HepG2 (cell line): ENCODE results near the gene NBL1. TPM values are rescaled to one million over a fixed set of nuclear protein-coding genes. Genes with fewer than 3 reads are reported as not detected.

Source experiments
- ARNT ChIP-seq: fragments of 450-650 bp; IDR thresholded peaks from 2 replicates; pipeline ENCODE4 v1.6.1; 2017
- CBX1 ChIP-seq: IDR thresholded peaks from one replicate; pipeline ENCODE4 v1.6.1; 2016; ENCODE audit warnings: antibody characterized with exemption, low read depth
- FOXK1 ChIP-seq: sonication (generic); formaldehyde crosslinking; IDR thresholded peaks from 2 replicates; pipeline ENCODE4 v1.4.0; 2020; ENCODE audit warnings: low read depth, missing genetic modification reagents, borderline replicate concordance
- HHEX ChIP-seq: IDR thresholded peaks from 2 replicates; pipeline ENCODE4 v1.6.1; 2016; ENCODE audit warnings: control low read depth
- HOXA5 ChIP-seq: sonication (generic); formaldehyde crosslinking; IDR thresholded peaks from 2 replicates; pipeline ENCODE4 v1.4.0; 2020; ENCODE audit warnings: missing genetic modification reagents
- KAT2B ChIP-seq: fragments of 150-350 bp; IDR thresholded peaks from 2 replicates; pipeline ENCODE4 v1.6.1; 2014; ENCODE audit warnings: low read depth, low read length, borderline replicate concordance
- MTA1 ChIP-seq: sonication (generic); formaldehyde crosslinking; IDR thresholded peaks from 2 replicates; pipeline ENCODE4 v1.4.0; 2020; ENCODE audit warnings: missing genetic modification reagents, mild to moderate bottlenecking, borderline replicate concordance
- NFYC ChIP-seq: IDR thresholded peaks from 2 replicates; pipeline ENCODE4 v1.6.1; 2016; ENCODE audit warnings: missing genetic modification reagents, missing compliant biosample characterization
- SOX5 ChIP-seq: IDR thresholded peaks from 2 replicates; pipeline ENCODE4 v1.6.1; 2016; ENCODE audit warnings: borderline replicate concordance
- SP140L ChIP-seq: sonication (generic); formaldehyde crosslinking; IDR thresholded peaks from 2 replicates; pipeline ENCODE4 v1.4.0; 2020; ENCODE audit warnings: missing genetic modification reagents, borderline replicate concordance
- TEAD3 ChIP-seq: optimal IDR thresholded peaks from 2 replicates; pipeline ENCODE3; 2016; ENCODE audit warnings: borderline replicate concordance
- ZFP36 ChIP-seq: fragments of 150-350 bp; IDR thresholded peaks from 2 replicates; pipeline ENCODE4 v1.6.1; 2018; ENCODE audit warnings: borderline replicate concordance, low read length, low read depth; ENCODE audit not compliant: partially characterized antibody
- ZFP41 ChIP-seq: sonication (generic); formaldehyde crosslinking; IDR thresholded peaks from 2 replicates; pipeline ENCODE4 v1.4.0; 2020; ENCODE audit warnings: mild to moderate bottlenecking, missing genetic modification reagents, borderline replicate concordance
- ZNF205 ChIP-seq: IDR thresholded peaks from 2 replicates; pipeline ENCODE4 v1.6.1; 2018; ENCODE audit warnings: missing biosample characterization, missing genetic modification reagents
- ZNF207 ChIP-seq: fragments of 450-650 bp; IDR thresholded peaks from 2 replicates; pipeline ENCODE4 v1.6.1; 2016; ENCODE audit warnings: antibody characterized with exemption, borderline replicate concordance
- ZNF251 ChIP-seq: sonication (generic); formaldehyde crosslinking; IDR thresholded peaks from 2 replicates; pipeline ENCODE4 v1.9.0; 2021; ENCODE audit warnings: mild to moderate bottlenecking, missing genetic modification reagents
- ZNF274 ChIP-seq: sonication (generic); formaldehyde crosslinking; IDR thresholded peaks from 2 replicates; pipeline ENCODE4 v1.5.1; 2020; ENCODE audit warnings: mild to moderate bottlenecking, missing genetic modification reagents
- ZNF329 ChIP-seq: sonication (generic); formaldehyde crosslinking; IDR thresholded peaks from 2 replicates; pipeline ENCODE4 v1.9.0; 2021; ENCODE audit warnings: low read depth, mild to moderate bottlenecking, missing genetic modification reagents
- ZNF558 ChIP-seq: sonication (generic); formaldehyde crosslinking; IDR thresholded peaks from 2 replicates; pipeline ENCODE4 v1.9.0; 2022; ENCODE audit warnings: mild to moderate bottlenecking, missing genetic modification reagents, borderline replicate concordance
- ZNF577 ChIP-seq: sonication (generic); formaldehyde crosslinking; IDR thresholded peaks from 2 replicates; pipeline ENCODE4 v1.4.0; 2020; ENCODE audit warnings: mild to moderate bottlenecking, low read depth, missing genetic modification reagents, borderline replicate concordance
- ZNF614 ChIP-seq: IDR thresholded peaks from 2 replicates; pipeline ENCODE4 v1.6.1; 2018; ENCODE audit warnings: missing biosample characterization, missing genetic modification reagents, inconsistent platforms, borderline replicate concordance
- ZNF652 ChIP-seq: IDR thresholded peaks from 2 replicates; pipeline ENCODE4 v1.6.1; 2016; ENCODE audit warnings: low read depth, borderline replicate concordance
- ZNF660 ChIP-seq: sonication (generic); formaldehyde crosslinking; IDR thresholded peaks from 2 replicates; pipeline ENCODE4 v1.5.1; 2020; ENCODE audit warnings: mild to moderate bottlenecking, low read depth, missing genetic modification reagents, borderline replicate concordance
- ZNF850 ChIP-seq: sonication (generic); formaldehyde crosslinking; conservative IDR thresholded peaks from 2 replicates; pipeline ENCODE4 v1.9.0; 2021; ENCODE audit warnings: mild to moderate bottlenecking, missing genetic modification reagents
- polyA plus RNA-seq, 8 experiments: library from polyadenylated mRNA; depleted of rRNA in 3 of 8; stranded (reverse) in 7 of 8; unstranded in 1 of 8; fragments of >200 nt; fragmentation: Illumina TruSeq in 4 of 8; extraction: Trizol in 4 of 8; gene quantifications; 2 replicates each; pipeline versions ENCODE4 v1.2.1 to v1.2.3, GENCODE V29; 2011 to 2016; ENCODE audit warnings: low read depth in 4 of 8, missing spikeins in 1 of 8, mixed read lengths in 1 of 8; ENCODE audit not compliant: insufficient read depth in 1 of 8
- total RNA-seq, 5 experiments: library from RNA; depleted of rRNA; stranded (reverse); fragments of >200 nt; fragmentation: Illumina TruSeq; extraction: Trizol; gene quantifications; 2 replicates each; pipeline ENCODE4 v1.2.3, GENCODE V29; 2016; ENCODE audit warnings: low read depth in 1 of 5
- TF ChIP-seq, protein P1 (sequence below): sonication (generic); formaldehyde crosslinking; IDR thresholded peaks from 2 replicates; pipeline ENCODE4 v1.4.0; 2020; ENCODE audit warnings: missing genetic modification reagents, borderline replicate concordance
- TF ChIP-seq, protein P2 (sequence below): sonication (generic); formaldehyde crosslinking; IDR thresholded peaks from 2 replicates; pipeline ENCODE4 v1.5.1; 2020; ENCODE audit warnings: missing genetic modification reagents, mild to moderate bottlenecking, borderline replicate concordance

Gene NBL1
- total and polyA plus RNA-seq, 2 of the 13 experiments (the other 11 are each of a cell fraction or from before 2014, with no cell fraction given): 2.7 to 13.8 TPM

DNA sequence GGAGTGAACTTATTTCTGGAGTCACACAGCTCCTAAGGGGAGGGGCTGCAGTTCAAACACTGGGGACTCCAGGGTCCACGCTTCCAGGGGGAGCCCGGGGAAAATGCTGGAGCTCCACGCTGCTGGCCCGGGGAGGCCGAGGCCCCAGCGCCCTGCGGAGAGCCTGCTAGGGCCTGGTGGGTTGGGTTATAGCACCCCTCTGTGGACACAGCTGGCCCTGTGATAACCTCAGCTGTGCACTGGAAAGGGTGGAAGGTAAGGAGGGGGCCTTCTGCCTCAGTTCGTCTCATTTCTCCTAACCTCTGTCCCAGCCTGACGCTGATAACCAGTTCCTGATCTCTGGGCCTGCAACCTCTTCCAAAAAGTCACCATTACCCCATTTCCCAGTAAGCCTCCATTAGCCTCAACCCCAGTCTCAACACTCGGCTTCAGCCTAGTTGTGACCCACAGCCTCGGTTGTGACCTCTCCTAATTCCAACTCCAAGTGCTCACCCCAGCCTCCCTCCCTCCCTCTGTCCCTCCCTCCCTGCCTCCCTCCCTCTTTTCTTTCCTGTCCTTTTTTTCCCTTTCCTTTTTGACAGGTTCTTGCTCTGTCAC lies 7.1 kb downstream of the NBL1 start (continued):
- TF ChIP-seq, protein P1, sequence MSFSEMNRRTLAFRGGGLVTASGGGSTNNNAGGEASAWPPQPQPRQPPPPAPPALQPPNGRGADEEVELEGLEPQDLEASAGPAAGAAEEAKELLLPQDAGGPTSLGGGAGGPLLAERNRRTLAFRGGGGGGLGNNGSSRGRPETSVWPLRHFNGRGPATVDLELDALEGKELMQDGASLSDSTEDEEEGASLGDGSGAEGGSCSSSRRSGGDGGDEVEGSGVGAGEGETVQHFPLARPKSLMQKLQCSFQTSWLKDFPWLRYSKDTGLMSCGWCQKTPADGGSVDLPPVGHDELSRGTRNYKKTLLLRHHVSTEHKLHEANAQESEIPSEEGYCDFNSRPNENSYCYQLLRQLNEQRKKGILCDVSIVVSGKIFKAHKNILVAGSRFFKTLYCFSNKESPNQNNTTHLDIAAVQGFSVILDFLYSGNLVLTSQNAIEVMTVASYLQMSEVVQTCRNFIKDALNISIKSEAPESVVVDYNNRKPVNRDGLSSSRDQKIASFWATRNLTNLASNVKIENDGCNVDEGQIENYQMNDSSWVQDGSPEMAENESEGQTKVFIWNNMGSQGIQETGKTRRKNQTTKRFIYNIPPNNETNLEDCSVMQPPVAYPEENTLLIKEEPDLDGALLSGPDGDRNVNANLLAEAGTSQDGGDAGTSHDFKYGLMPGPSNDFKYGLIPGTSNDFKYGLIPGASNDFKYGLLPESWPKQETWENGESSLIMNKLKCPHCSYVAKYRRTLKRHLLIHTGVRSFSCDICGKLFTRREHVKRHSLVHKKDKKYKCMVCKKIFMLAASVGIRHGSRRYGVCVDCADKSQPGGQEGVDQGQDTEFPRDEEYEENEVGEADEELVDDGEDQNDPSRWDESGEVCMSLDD (CRISPR knock-in tag): no peak
- TF ChIP-seq ZNF850 (CRISPR knock-in tag): no peak
- TF ChIP-seq FOXK1 (CRISPR knock-in tag): peak; percentile 38; the same call in 1 of the 2 replicates
- no peak for TF ChIP-seq ZFP36
- no peak for TF ChIP-seq ZNF274 (CRISPR knock-in tag)
- no peak for TF ChIP-seq SP140L (CRISPR knock-in tag)
- no peak for TF ChIP-seq ZNF577 (CRISPR knock-in tag)
- no peak for TF ChIP-seq ARNT
- no peak for TF ChIP-seq ZFP41 (CRISPR knock-in tag)
- 0 out of 2 replicates have a peak, but pooled peaks have one; percentile 45 for TF ChIP-seq ZNF614
- no peak for TF ChIP-seq SOX5 (CRISPR knock-in tag)
- no peak for TF ChIP-seq MTA1 (CRISPR knock-in tag)
- TF ChIP-seq HHEX: no peak
- TF ChIP-seq ZNF660 (CRISPR knock-in tag): no peak
- TF ChIP-seq, protein P2, sequence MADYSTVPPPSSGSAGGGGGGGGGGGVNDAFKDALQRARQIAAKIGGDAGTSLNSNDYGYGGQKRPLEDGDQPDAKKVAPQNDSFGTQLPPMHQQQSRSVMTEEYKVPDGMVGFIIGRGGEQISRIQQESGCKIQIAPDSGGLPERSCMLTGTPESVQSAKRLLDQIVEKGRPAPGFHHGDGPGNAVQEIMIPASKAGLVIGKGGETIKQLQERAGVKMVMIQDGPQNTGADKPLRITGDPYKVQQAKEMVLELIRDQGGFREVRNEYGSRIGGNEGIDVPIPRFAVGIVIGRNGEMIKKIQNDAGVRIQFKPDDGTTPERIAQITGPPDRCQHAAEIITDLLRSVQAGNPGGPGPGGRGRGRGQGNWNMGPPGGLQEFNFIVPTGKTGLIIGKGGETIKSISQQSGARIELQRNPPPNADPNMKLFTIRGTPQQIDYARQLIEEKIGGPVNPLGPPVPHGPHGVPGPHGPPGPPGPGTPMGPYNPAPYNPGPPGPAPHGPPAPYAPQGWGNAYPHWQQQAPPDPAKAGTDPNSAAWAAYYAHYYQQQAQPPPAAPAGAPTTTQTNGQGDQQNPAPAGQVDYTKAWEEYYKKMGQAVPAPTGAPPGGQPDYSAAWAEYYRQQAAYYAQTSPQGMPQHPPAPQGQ (CRISPR knock-in tag): no peak
- TF ChIP-seq ZNF205: no peak
- no peak for TF ChIP-seq CBX1
- no peak for TF ChIP-seq KAT2B
- no peak for TF ChIP-seq HOXA5 (CRISPR knock-in tag)
- no peak for TF ChIP-seq ZNF329 (CRISPR knock-in tag)
- peak; percentile 20 for TF ChIP-seq TEAD3 (CRISPR knock-in tag)
- TF ChIP-seq ZNF207: no peak
- TF ChIP-seq ZNF652 (CRISPR knock-in tag): no peak
- TF ChIP-seq ZNF558 (CRISPR knock-in tag): no peak
- TF ChIP-seq ZNF251 (CRISPR knock-in tag): no peak
- TF ChIP-seq NFYC (CRISPR knock-in tag): no peak
